Thyroid gland (tissue), 4 donors: ENCODE measurements around the gene GRPEL1.

ENCODE experiments used
- POLR2A ChIP-seq, 2 donors: fragments of 450-650 bp; IDR thresholded peaks; one replicate each; pipeline ENCODE4 v1.6.1; 2017; ENCODE audit warnings: antibody characterized with exemption in 2 of 2, mild to moderate bottlenecking in 2 of 2, moderate library complexity in 1 of 2
- TF ChIP-seq, protein P1 (sequence below), 6 experiments: fragments of 200-600 bp in 3 of 6; fragments of 450-650 bp in 3 of 6; sonication (generic) in 3 of 6; IDR thresholded peaks; one replicate each; pipeline ENCODE4 v1.5.1; 2016 to 2019; ENCODE audit warnings: antibody characterized with exemption in 6 of 6, mild to moderate bottlenecking in 2 of 6, inconsistent platforms in 1 of 6, moderate library complexity in 1 of 6

DNA sequence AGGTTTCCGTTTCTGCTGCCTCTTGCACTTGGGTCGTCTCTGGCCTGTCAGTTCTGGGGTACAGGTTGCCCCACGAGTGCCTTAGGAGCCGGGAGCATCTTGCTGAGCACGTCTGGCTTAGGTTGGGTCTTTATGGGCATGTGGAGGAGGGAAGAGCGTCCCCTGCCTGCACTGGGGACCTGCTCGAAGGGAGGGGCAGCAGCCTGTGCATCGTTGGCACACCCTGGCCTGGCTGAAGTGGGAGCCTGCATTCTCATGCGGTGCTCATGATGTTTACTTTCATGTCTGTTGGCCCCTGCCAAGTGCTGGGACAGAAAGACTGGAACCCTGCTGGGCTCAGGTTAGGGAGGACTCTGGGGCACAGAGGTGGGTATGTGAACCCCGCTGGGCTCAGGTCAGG lies 48.5 kb downstream of the GRPEL1 start:
- TF ChIP-seq, protein P1, sequence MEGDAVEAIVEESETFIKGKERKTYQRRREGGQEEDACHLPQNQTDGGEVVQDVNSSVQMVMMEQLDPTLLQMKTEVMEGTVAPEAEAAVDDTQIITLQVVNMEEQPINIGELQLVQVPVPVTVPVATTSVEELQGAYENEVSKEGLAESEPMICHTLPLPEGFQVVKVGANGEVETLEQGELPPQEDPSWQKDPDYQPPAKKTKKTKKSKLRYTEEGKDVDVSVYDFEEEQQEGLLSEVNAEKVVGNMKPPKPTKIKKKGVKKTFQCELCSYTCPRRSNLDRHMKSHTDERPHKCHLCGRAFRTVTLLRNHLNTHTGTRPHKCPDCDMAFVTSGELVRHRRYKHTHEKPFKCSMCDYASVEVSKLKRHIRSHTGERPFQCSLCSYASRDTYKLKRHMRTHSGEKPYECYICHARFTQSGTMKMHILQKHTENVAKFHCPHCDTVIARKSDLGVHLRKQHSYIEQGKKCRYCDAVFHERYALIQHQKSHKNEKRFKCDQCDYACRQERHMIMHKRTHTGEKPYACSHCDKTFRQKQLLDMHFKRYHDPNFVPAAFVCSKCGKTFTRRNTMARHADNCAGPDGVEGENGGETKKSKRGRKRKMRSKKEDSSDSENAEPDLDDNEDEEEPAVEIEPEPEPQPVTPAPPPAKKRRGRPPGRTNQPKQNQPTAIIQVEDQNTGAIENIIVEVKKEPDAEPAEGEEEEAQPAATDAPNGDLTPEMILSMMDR (IDR thresholded peaks at IDR 0.05), result no peak
- no peak for TF ChIP-seq POLR2A (IDR thresholded peaks at IDR 0.05)
